Activated CD4-positive, CD25-positive, alpha-beta regulatory T cell treated with anti-CD3 and anti-CD28 coated beads, Interleukin-2, amount 50 U/mL, for 16 hours (primary cell): ENCODE measurements around the gene MRPS7.

ENCODE experiments used
- DNase-seq: peaks from one replicate; pipeline ENCODE4 v3.0.0-alpha.2; 2020; ENCODE audit warnings: low read depth, low spot score

Gene MRPS7

GRCh38 chr17:75261336-75262111 is at the start of gene MRPS7, which contains the start of gene GGA3:
TSS of gene MRPS7 (plus strand) at chr17:75261879. CDS start at chr17:75261901, 22 bp downstream.
TSS of gene GGA3 (minus strand) at chr17:75261606. CDS start at chr17:75261587, 19 bp downstream.
- DNase-seq = peak; percentile 93

- no peak for DNase-seq
Observed at GRCh38 chr17:75218131-75218530, 43.5 kb upstream of the MRPS7 start.

DNA sequence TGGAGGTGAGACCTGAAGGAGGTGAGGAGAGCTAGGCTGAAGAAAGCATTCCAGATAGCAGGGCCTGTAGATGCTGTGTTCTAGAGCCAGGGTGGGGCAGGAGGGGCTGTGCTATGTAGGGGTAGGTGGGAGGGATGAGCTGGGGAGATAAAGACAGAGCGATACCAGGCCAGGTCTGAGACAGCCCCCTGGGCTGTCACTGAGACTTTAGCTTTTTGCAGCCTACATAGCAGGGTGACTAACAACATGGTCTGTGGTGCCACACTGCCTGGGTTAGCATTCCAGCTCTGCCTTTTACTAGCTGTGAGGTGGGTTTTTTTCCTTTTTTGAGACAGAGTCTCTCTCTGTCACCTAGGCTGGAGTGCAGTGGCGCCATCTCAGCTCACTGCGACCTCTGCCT is 41.9 kb upstream of the MRPS7 start:
- DNase-seq = no peak

GRCh38 chr17:75225016-75225415 is 36.7 kb upstream of the MRPS7 start:
- no peak for DNase-seq

- DNase-seq = no peak
Observed at GRCh38 chr17:75227729-75228128, 34.0 kb upstream of the MRPS7 start.

- no peak for DNase-seq
Observed at GRCh38 chr17:75228305-75228704, 33.4 kb upstream of the MRPS7 start.

- DNase-seq = no peak
Observed at GRCh38 chr17:75228847-75229246, 32.8 kb upstream of the MRPS7 start.

DNA sequence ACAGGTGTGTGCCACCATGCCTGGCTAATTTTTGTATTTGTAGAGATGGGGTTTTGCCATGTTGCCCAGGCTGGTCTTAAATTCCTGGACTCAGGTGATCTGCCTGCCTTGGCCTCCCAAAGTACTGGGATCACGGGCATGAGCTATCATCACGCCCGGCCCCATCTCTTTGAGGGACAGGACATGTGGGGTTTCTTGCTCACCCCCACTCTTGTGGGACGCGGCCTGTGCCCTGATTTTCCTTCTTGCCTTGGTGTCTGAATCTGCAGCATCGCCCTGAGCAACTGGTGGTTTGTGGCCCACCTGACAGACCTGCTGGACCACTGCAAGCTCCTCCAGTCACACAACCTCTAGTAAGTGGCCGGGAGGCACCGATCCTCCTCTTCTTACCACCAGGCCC is 30.6 kb upstream of the MRPS7 start:
- DNase-seq = no peak

DNA sequence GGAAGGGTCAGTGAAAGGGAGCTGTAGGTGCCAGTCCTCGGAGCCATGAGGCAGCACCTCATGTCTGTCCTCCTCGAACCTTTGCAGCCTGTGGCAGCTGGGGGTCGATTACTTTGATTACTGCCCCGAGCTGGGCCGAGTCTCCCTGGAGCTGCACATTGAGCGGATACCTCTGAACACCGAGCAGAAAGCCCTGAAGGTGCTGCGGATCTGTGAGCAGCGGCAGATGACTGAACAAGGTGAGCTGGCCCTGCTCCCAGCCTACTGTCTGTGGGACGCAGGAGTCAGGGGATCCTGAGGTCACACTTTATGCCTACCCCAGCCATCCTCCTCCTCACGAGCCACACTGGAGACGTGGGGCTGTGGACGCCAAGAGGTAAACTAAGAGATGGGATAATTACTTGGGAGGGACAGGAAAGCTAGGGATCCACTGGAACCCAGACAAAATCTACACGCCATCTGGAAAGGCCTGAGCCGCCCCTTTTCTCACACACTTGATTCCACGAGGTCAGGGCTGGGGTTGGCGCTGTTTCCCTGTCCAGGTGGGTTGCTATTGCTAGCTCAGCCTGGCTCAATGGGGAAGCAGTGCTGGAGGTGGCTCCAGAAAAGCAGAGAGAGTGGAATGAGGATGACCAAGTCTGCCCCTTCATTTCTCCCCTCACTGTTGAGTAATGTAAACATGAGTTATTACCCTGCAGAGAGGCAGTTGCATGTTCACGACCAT is 29.8 kb upstream of the MRPS7 start:
- DNase-seq = no peak

- no peak for DNase-seq
Observed at GRCh38 chr17:75232786-75233185, 28.9 kb upstream of the MRPS7 start.

GRCh38 chr17:75237100-75238014 is 24.3 kb upstream of the MRPS7 start:
- DNase-seq = no peak

GRCh38 chr17:75238020-75238580 is 23.6 kb upstream of the MRPS7 start:
- DNase-seq = no peak

DNA sequence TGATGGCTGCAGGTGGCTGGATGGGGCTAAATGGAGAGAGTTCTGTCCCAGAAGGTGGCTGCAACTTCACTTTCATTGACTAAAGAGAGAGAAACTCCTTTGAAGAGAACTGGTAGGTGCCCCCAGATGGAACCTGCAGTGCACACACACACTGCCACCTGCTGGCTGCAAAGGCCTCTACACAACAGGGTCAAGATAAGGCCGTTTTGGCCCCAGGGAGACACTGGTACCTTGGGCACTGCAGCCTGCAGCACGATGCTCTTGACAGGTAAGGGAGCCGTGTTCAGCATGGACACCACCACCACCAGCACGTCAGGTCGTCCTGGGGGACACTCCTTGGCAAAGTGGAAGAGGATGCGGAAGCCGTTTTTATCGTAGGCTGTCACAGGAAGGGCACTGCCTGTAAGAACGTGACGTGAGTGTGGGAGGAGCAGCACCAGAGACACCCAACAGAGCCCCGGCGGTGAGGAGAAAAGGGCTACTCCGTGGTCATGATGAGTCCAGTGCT is 22.9 kb upstream of the MRPS7 start:
- DNase-seq = peak; percentile 39

GRCh38 chr17:75239214-75239613 is 22.5 kb upstream of the MRPS7 start:
- DNase-seq = no peak

DNA sequence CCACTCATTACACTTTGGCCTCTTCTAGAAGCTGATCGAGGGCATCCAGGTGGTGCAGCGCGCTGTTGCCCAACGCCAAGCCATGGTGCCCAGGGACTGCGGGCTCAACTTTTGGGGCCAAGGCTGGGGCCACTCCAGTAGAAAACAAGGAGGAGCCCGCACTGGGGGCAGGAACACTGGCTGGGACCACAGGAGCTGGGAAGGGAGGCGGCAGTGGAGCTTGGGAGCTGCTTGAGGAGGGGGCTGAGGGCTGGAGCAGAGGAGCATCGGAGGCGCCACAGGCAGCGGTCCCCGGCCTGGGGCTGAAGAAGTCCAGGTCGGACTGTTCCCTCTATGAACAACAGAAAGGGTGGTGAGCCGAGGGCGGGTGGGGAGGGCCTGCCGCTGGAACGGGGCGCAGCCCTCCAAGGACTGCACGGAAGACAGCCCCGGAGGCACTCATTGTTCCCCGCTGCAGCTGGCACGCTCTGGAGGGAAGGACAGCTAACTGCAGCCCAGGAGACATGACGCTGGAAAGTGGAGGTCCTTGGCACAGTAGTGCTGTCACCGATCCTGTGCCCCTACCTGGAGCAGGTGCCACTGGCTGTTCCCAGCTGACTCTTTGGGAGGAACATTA is 21.8 kb upstream of the MRPS7 start:
- no peak for DNase-seq

DNA sequence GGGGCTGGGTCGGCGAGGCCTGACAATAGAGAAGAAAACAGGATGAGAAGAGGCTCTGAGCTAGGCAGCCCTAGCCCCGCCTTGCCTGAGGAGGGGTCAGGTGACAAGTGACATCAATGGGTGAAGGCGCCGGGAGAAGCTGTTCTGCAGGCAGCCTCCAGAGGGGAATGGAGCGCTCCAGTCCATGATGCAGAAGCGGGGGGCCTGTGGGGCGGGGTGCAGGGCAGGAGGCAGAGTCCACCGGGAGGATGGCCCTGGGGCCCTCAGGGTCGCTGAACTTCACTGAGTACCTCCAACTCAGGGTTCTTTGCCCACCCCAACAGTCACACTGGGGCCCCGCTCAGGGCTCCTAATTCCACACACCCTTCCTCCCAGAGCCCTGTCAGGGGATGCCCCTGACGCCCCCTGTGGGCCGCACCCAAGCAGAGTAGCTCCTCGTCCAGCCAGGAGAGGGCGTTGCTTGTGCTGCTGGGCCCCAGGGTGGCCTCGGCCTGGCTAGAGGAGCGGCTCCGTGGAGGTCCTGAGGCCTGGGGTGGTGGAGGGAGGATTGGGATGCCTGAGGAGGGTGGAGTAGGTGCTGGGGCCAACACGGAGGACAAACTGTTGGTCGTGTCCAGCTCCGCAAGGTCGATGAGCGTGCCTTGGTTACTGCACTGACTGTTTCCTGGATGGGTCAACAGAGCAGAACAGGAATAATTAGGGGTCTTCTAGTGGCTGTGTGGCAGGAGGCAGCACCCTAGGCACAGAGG is 21.1 kb upstream of the MRPS7 start:
- DNase-seq = no peak

- no peak for DNase-seq
Observed at GRCh38 chr17:75241143-75241430, 20.6 kb upstream of the MRPS7 start.

GRCh38 chr17:75241502-75241901 is 20.2 kb upstream of the MRPS7 start:
- DNase-seq = no peak

DNA sequence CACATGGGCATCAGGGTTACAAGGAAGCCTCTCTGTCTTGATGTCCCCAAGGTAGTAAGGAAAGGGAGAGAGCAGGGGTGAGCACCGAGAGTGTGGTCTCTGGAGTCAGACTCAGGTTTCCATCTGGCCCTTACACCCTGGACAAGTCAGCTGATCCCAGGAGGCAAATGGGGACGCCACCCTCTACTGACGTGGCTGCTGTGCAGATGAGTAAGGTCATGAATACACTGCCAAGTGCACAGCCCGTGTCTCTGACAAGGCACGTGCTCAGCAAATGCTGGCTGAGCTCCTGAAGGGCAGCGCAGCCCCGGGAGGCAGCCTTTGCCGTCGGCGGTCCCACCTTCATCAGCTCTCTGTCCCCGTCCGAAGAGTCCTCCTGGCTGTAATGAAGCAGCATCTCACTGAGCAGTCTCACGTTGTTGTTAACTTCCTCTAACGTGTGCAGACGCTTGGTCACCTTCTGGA is 19.7 kb upstream of the MRPS7 start:
- no peak for DNase-seq

- DNase-seq = no peak
Observed at GRCh38 chr17:75242461-75243042, 19.1 kb upstream of the MRPS7 start.
